Medulla oblongata (tissue), 1 donor: ENCODE results near the gene RIMBP2.

Experiments
- DNase-seq: peaks from one replicate; pipeline ENCODE4 v3.0.0-alpha.2; 2015; ENCODE audit errors: extremely low spot score

Gene RIMBP2

GRCh38 chr12:130633771-130634170 lies 82.3 kb downstream of the RIMBP2 start:
- peak; percentile 78 for DNase-seq

DNA sequence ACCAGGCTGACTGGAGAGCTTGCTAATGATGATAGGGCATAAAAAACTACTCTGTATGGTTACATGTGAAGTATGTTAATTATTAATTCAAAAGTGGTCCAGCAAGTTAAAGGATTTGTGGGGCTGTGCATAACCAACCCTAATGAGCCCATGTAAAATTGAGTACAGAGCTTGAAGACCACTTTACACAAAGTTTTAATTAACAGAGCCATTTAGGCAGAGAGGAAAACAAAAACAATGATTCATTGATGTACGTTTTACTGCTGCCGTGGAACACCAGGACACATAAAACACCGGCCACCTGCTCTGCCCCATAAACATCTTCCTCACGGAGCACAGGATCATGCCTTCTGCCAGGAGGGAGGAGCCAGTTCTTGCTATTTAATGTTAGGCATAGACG lies 83.5 kb downstream of the RIMBP2 start:
- no peak for DNase-seq

DNA sequence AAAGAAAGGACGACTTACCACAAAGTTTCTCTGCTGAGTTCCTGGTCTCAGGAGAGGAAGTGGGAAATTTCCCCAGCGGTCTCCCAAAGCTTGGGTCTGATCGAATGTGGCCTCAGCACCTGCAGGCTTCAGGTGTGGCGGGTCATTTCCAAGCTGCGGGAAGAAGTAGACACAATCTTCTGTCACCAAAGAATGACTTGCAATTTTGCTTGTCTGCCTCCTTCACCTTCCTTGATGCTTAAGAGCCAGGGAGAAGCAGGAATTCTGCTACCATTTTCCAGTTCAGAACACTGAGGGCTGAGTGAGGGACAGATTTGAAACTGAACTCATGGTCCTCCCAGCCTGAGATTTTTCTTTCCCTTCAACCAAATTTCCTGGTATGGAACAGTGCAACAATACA lies 87.8 kb downstream of the RIMBP2 start:
- DNase-seq, result no peak

DNA sequence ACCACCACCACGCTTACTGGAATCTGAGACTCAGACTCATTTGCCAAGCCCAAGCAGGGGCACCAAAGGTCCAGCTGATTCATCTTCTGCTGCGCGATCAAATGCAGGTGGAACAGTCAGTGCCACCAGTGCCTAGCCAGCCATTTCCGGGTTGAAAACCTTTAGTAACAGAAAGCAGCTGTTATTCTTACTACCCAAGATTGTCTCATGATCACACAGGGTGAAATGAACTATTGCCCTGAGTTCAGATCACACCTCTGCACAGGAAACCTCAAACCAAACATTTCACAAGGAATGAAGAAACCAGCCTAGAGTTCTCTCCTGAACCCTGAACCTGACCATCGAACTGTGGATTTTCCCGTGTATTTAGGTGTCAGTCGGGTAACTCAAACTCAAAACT lies 88.9 kb downstream of the RIMBP2 start:
- no peak for DNase-seq

DNA sequence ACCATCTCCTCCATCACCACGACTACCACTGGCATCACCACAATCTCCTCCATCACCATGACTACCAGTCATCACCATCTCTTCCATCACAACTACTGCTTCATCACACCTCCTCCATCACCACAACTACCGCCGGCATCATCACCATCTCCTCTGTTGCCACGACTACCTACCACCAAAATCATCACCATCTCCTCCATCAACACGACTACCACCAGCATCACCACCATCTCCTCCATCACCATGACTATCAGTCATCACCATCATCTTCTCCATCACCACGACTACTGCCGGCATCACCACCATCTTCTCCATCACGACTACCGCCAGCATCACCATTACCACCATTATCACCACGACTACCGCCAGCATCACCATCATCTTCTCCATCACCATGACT lies 89.5 kb downstream of the RIMBP2 start:
- DNase-seq, result no peak

DNA sequence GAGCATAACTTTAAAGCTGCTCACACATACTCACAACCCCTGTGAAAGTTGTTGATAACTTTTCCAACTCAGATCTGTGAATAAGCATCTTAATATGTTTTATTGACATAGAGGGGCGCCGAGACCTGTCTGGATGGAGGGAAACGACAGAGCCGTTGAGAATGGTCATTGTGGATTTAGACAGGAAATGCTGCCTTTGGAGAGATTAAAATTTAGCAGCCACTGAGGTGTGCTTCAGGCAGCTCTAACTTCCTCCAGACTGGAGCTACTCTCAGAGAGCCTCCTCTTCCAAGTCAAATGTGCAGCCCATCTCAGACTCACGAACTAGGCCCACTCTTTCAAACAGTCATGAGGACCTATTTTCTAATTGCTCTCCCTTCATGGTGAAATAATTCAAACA lies 90.9 kb downstream of the RIMBP2 start:
- DNase-seq, result no peak

- no peak for DNase-seq
Measured at GRCh38 chr12:130622803-130623202, 93.3 kb downstream of the RIMBP2 start.

- DNase-seq, result no peak
Measured at GRCh38 chr12:130621696-130622298, 94.3 kb downstream of the RIMBP2 start.

GRCh38 chr12:130620756-130621155 lies 95.3 kb downstream of the RIMBP2 start:
- no peak for DNase-seq

DNA sequence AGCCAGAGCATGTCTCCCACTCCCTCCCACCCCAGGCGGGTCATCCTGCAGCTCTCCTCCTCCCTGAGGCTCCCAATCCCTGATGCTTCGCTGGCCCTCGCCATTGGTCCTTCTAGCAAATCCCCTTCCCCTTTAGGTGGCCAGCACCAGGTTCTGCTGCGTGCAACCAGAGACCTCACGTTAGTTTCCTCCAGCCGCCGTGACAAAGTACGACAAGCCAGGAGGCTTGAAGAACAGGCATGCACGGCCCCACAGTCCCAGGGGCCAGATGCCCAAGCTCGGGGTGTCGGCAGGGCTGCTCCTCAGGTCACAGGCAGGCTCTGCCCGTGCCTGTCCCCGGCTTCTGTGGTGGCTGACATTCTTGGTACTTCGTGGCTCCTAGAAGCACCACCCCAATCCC lies 95.8 kb downstream of the RIMBP2 start:
- no peak for DNase-seq

GRCh38 chr12:130619385-130620001 lies 96.6 kb downstream of the RIMBP2 start:
- no peak for DNase-seq

DNA sequence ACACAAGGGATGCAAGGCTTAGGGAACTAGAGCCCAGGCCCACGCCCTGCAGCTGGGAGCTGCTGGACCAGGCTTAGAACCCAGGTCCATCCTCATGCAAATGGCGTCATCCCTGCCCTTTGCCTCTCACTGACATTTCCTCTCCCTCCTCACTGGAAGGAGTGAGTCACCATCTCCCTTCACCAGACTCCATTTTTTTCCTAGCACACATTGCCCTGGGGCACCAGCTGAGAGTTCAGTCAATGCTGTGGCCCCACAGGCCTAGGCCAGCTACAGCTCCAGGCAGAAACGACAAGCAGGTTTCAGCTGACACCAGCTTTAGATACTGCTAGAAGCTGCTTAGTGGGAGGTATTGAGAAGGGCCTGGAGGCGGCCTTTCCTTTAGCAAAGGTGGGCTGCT lies 98.9 kb downstream of the RIMBP2 start:
- no peak for DNase-seq

DNA sequence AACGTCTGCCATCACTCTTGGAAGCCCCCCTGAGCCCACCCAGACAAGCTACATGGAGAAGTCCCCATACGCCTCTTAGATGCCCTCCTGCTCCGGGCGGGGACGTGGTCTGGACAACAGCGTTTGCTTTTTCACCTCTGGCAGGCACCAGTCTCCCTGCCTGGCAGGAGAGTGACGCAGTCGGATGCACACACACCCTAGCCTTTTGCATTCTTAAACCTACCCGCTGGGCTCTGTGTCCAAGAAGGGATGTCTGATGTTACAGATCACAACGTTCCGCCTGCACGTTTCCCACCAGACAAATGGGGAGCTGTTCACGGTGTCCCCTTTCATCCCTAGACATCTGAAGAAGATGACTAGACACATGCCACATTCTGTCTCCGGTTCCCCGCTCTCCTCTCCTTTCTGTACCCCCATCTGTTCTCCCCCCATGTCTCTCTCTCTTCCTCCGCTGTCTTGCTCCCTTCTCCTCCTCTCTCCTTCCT lies 100.2 kb downstream of the RIMBP2 start:
- no peak for DNase-seq

- DNase-seq, result no peak
Measured at GRCh38 chr12:130614530-130614905, 101.6 kb downstream of the RIMBP2 start.

- DNase-seq, result no peak
Measured at GRCh38 chr12:130613831-130614529, 102.1 kb downstream of the RIMBP2 start.

GRCh38 chr12:130613131-130613530 lies 103.0 kb downstream of the RIMBP2 start:
- no peak for DNase-seq

DNA sequence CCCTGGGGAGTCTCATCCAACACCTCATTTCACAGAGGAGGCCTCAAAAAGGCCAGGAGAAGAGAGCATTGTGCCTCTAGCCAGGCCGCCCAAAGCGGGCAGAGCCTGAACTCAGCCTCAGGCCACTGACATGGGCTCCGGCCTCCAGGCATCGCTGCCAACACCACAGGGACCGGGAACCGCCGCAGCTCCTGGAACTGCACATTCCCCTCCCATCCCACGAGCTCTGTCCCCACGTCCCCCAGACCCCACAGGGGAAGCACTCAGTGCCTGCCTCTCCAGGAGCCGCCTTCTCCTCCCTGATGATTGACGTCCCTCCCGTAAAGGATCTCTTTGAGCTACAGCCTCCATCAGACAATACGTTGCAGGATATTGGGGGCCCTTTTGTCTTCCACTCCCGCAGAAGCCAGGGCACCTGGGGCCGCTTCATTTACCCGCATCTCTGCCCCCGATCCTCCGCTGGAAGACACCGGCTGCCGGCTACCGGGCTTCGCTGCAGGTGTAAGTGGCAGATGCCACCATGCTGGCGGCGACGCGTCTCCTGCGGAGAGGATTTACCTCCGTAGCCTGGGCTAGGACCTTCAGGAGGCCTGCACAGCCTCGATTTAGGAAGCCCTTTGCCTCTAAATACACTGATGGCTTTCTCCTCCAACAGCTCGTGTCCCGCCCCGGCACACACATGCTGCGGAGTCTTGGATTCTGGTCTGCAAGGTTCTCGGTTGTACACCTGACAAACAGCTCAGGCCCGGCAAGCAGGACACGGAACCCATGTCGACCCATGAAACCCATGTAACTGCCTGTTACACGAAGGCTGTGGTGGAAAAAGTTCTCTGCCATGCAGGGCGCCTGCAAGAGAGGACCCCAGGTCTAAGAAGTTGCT lies 104.8 kb downstream of the RIMBP2 start:
- no peak for DNase-seq

DNA sequence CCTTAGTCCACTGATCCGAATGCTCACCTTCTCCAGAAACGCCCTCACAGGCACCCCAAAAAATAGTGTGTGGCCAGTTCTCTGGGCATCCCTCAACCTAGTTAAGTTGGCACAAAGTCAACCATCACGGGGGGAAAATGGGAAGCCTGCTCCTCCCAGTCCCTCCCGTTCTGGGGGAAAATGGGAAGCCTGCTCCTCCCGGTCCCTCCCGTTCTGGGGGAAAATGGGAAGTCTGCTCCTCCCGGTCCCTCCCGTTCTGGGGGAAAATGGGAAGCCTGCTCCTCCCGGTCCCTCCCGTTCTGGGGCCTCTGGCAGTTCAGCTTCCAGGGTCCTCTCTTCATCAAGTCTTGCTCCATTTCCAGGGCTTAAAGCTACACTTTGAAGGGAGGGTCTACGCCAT lies 106.1 kb downstream of the RIMBP2 start:
- no peak for DNase-seq

DNA sequence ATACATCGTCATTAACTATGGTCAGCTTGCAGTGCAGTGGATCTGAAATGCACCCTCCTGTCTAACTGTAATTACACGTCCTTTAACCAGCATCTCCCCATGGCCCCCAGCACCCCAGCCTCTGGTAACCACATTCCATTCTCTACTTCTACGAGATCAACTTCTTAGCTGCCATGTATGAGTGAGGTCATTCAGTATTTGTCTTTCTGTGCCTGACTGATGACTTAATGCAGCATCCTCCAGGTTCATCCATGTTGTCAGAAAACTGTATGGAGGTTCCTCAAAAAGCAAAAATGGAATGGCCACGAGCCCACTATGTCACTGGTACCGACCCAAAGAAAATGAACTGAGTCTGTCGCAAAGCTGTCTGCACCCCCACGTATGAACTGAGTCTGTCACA lies 107.3 kb downstream of the RIMBP2 start:
- no peak for DNase-seq

GRCh38 chr12:130608132-130608531 lies 108.0 kb downstream of the RIMBP2 start:
- DNase-seq, result no peak

- DNase-seq, result no peak
Measured at GRCh38 chr12:130606231-130606630, 109.9 kb downstream of the RIMBP2 start.

DNA sequence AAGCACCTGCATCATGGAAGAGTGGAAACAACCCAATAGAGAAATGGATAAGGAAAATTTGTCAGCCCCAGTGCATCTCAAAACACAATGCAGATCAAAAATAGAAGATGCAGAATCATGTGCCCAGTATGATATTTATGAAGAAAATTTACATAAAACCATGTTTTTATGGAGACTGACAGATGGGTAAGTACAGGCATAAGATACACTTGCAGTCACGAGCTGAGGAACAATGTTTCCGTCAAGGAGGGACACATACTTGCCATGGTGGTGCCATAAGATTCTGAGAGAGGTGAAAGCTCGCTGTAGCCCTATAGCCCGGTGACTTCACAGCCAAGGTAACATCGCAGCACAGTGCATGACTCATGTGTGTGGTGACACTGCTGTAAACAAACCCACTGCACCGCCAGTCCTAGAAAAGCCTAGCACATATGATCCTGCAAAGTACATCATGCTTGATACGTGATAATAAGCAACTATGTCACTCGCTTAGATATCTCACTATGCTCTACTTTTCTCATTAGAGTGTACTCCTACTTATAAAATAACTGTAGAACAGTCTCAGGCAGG lies 112.6 kb downstream of the RIMBP2 start:
- no peak for DNase-seq
